ENCODE measurements around the gene ARMC2. TPM values are rescaled to one million over a fixed set of nuclear protein-coding genes. Genes with fewer than 3 reads are reported as not detected.
"Not testable (repeated sequence)": the region's sequence is repeated elsewhere in the genome, so short reads cannot be mapped to it uniquely, and the experiment has no call there.

ARMC2 gene
- total RNA-seq, 1 donor from 2014 or later: 11.5 TPM

DNA sequence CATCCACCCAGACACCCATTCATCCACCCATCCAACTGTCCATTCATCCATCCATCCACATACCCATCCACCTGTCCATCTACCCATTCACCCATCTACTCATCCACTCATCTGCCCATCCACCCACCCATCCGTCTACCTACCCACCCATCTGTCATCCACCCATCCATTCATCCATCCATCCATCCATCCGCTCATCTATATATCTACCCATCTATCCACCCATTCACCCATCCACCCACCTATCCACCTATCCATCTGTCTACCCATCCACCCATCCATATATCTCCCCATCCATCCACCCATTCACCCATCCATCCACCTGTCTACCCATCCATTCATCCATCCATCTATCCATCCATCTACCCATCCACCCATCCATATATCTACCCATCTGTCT lies 30.7 kb downstream of the ARMC2 start:
- Histone ChIP-seq H3K4me3 (no peak overlapping the region), H3K9me3 (no peaks in the 10 kb centered on the region), H3K27me3 (peaks cover 3% of the 10 kb centered on the region), H3K36me3 (no peaks in the 10 kb centered on the region), H3K27ac (peak overlapping the region; percentile 92), H3K4me1 (peaks cover 33% of the 10 kb centered on the region)
- DNase-seq (ENCODE audit: extremely low spot score in 2 of 2): no peak
- TF ChIP-seq, protein P1, sequence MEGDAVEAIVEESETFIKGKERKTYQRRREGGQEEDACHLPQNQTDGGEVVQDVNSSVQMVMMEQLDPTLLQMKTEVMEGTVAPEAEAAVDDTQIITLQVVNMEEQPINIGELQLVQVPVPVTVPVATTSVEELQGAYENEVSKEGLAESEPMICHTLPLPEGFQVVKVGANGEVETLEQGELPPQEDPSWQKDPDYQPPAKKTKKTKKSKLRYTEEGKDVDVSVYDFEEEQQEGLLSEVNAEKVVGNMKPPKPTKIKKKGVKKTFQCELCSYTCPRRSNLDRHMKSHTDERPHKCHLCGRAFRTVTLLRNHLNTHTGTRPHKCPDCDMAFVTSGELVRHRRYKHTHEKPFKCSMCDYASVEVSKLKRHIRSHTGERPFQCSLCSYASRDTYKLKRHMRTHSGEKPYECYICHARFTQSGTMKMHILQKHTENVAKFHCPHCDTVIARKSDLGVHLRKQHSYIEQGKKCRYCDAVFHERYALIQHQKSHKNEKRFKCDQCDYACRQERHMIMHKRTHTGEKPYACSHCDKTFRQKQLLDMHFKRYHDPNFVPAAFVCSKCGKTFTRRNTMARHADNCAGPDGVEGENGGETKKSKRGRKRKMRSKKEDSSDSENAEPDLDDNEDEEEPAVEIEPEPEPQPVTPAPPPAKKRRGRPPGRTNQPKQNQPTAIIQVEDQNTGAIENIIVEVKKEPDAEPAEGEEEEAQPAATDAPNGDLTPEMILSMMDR (IDR thresholded peaks at IDR 0.05): no peak
- TF ChIP-seq POLR2A (IDR thresholded peaks at IDR 0.05): no peak
- TF ChIP-seq POLR2AphosphoS5 (IDR thresholded peaks at IDR 0.05; ENCODE audit: insufficient read depth in 1 of 2, low read depth in 1 of 2): no peak
- intact Hi-C loops (cut with DNase I): no loop called here

GRCh38 chr6:108883172-108883571 lies 35.0 kb downstream of the ARMC2 start:
- Histone ChIP-seq H3K4me3 (no peak overlapping the region), H3K9me3 (no peaks in the 10 kb centered on the region), H3K27me3 (no peaks in the 10 kb centered on the region), H3K4me1 (peaks cover 4% of the 10 kb centered on the region), H3K36me3 (no peaks in the 10 kb centered on the region), H3K27ac (no peak overlapping the region)
- TF ChIP-seq POLR2AphosphoS5 (IDR thresholded peaks at IDR 0.05; ENCODE audit: insufficient read depth in 1 of 2, low read depth in 1 of 2): no peak
- TF ChIP-seq, protein P1 (IDR thresholded peaks at IDR 0.05): no peak
- DNase-seq (ENCODE audit: extremely low spot score in 2 of 2): no peak
- intact Hi-C loops (cut with DNase I): no loop called here

DNA sequence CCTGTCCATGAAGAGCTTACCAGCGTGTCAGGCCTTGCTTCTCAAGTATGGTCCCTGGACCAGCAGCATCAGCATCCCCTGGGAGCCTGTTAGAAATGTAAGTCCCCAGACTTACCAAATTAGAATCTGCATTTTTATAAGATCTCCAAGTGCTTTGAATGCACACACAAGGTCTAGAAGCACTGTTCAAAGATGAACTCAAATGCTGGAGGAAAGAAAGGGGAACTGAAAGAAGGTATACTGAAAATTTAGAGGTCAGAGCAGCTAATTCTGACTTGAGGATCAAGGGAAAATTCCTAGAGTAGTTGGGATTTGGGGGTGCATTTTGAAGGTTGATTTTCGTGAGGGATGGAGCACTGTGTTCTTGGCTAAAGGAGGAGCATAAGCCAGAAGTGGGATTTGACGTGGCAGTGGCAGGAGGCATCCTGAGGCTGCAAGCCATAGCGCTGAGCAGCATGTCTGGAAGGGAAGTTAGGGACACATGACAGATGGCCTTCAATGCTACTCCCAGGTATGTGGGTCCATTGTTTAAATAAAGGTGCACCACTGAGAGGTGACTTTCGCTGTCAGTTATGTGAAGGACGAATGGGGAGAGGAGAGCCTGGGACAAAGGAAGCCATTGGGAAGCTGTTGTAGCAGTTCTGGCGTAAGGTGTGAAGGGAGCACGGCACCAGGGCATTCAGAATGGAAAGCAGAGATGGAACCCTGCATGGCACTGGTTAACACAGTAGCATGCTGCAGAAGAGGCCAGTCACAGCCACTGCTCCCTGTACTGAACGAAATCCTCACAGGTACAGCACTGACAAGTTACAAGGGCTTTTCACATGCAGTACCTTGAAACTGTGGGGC lies 36.2 kb downstream of the ARMC2 start:
- H3K9me3 ChIP-seq: no peaks in the 10 kb centered on the region
- H3K27me3 ChIP-seq: no peaks in the 10 kb centered on the region
- no peak overlapping the region for H3K4me3 ChIP-seq
- intact Hi-C loops (cut with DNase I): no loop called here
- no peak for DNase-seq (ENCODE audit: extremely low spot score in 2 of 2)
- TF ChIP-seq, protein P1 (IDR thresholded peaks at IDR 0.05): no peak
- no peak for TF ChIP-seq POLR2A (IDR thresholded peaks at IDR 0.05)
- H3K27ac ChIP-seq: no peak overlapping the region
- no peaks in the 10 kb centered on the region for H3K36me3 ChIP-seq
- H3K4me1 ChIP-seq: no peaks in the 10 kb centered on the region

- no peak overlapping the region for H3K27ac ChIP-seq
- H3K4me3 ChIP-seq: no peak overlapping the region
- DNase-seq (ENCODE audit: extremely low spot score in 2 of 2): no peak
- H3K9me3 ChIP-seq: no peaks in the 10 kb centered on the region
- no peaks in the 10 kb centered on the region for H3K4me1 ChIP-seq
- no peaks in the 10 kb centered on the region for H3K36me3 ChIP-seq
- intact Hi-C loops (cut with DNase I): no loop called here
- H3K27me3 ChIP-seq: no peaks in the 10 kb centered on the region
- TF ChIP-seq, protein P1 (IDR thresholded peaks at IDR 0.05): no peak
- TF ChIP-seq POLR2A (IDR thresholded peaks at IDR 0.05) (no peak), POLR2AphosphoS5 (IDR thresholded peaks at IDR 0.05; ENCODE audit: insufficient read depth in 1 of 2, low read depth in 1 of 2) (no peak)
These were observed 39.8 kb downstream of the ARMC2 start for GRCh38 chr6:108888052-108888451.

GRCh38 chr6:108888745-108889144 lies 40.5 kb downstream of the ARMC2 start:
- no peaks in the 10 kb centered on the region for H3K36me3 ChIP-seq
- H3K27me3 ChIP-seq: no peaks in the 10 kb centered on the region
- TF ChIP-seq POLR2AphosphoS5 (IDR thresholded peaks at IDR 0.05; ENCODE audit: insufficient read depth in 1 of 2, low read depth in 1 of 2) (no peak), POLR2A (IDR thresholded peaks at IDR 0.05) (no peak)
- TF ChIP-seq, protein P1 (IDR thresholded peaks at IDR 0.05): no peak
- no peak overlapping the region for H3K27ac ChIP-seq
- no peak overlapping the region for H3K4me3 ChIP-seq
- intact Hi-C loops (cut with DNase I): no loop called here
- H3K4me1 ChIP-seq: peaks cover 3% of the 10 kb centered on the region
- no peaks in the 10 kb centered on the region for H3K9me3 ChIP-seq
- DNase-seq (ENCODE audit: extremely low spot score in 2 of 2): no peak

GRCh38 chr6:108890898-108891297 lies 42.7 kb downstream of the ARMC2 start:
- H3K27me3 ChIP-seq; DNase-seq (ENCODE audit: extremely low spot score in 2 of 2); H3K4me1 ChIP-seq; H3K27ac ChIP-seq; H3K36me3 ChIP-seq; H3K4me3 ChIP-seq; H3K9me3 ChIP-seq: not testable (repeated sequence)
- intact Hi-C loops (cut with DNase I): loop anchor here (5.0 kb wide), 1 partner anchor 349 kb away; no protein-coding TSS in a partner anchor
